ENCODE results near the gene SLC36A2. TPM values are rescaled to one million over a fixed set of nuclear protein-coding genes. Genes with fewer than 3 reads are reported as not detected.

Gene SLC36A2
- total and polyA plus RNA-seq, 4 donors, result not detected

DNA sequence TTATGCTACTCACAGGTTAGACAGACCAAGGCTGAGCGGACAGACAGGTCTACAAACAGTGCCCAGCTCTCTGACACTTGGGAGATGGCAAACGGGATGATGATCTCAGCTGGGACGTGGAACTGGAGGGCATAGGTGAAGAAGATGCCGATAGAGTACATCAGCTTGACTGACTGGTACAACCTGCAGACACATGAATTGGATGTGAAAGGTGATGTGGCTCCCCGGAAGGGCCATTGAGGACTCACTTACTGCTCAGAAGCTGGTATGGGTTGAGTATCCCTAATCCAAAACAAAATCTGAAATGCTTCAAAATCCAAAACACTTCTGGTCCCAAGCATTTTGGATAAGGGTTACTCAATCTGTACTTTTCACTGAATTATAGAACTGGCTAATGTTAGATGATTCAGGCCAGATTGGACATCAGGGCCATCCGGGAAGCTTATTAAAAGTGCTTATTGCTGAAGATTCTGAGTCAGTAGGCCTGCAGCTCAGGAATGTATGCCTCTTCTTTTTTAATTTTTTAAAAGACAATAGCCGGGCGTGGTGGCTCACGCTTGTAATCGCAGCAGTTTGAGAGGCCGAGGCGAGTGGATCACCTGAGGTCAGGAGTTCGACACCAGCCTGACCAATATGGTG lies 66.2 kb downstream of the SLC36A2 start:
- TF ChIP-seq, protein P1, sequence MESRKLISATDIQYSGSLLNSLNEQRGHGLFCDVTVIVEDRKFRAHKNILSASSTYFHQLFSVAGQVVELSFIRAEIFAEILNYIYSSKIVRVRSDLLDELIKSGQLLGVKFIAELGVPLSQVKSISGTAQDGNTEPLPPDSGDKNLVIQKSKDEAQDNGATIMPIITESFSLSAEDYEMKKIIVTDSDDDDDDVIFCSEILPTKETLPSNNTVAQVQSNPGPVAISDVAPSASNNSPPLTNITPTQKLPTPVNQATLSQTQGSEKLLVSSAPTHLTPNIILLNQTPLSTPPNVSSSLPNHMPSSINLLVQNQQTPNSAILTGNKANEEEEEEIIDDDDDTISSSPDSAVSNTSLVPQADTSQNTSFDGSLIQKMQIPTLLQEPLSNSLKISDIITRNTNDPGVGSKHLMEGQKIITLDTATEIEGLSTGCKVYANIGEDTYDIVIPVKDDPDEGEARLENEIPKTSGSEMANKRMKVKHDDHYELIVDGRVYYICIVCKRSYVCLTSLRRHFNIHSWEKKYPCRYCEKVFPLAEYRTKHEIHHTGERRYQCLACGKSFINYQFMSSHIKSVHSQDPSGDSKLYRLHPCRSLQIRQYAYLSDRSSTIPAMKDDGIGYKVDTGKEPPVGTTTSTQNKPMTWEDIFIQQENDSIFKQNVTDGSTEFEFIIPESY (IDR thresholded peaks at IDR 0.05), result no peak
- TF ChIP-seq, protein P2, sequence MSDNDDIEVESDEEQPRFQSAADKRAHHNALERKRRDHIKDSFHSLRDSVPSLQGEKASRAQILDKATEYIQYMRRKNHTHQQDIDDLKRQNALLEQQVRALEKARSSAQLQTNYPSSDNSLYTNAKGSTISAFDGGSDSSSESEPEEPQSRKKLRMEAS (IDR thresholded peaks at IDR 0.05), result no peak
- TF ChIP-seq, protein P3, sequence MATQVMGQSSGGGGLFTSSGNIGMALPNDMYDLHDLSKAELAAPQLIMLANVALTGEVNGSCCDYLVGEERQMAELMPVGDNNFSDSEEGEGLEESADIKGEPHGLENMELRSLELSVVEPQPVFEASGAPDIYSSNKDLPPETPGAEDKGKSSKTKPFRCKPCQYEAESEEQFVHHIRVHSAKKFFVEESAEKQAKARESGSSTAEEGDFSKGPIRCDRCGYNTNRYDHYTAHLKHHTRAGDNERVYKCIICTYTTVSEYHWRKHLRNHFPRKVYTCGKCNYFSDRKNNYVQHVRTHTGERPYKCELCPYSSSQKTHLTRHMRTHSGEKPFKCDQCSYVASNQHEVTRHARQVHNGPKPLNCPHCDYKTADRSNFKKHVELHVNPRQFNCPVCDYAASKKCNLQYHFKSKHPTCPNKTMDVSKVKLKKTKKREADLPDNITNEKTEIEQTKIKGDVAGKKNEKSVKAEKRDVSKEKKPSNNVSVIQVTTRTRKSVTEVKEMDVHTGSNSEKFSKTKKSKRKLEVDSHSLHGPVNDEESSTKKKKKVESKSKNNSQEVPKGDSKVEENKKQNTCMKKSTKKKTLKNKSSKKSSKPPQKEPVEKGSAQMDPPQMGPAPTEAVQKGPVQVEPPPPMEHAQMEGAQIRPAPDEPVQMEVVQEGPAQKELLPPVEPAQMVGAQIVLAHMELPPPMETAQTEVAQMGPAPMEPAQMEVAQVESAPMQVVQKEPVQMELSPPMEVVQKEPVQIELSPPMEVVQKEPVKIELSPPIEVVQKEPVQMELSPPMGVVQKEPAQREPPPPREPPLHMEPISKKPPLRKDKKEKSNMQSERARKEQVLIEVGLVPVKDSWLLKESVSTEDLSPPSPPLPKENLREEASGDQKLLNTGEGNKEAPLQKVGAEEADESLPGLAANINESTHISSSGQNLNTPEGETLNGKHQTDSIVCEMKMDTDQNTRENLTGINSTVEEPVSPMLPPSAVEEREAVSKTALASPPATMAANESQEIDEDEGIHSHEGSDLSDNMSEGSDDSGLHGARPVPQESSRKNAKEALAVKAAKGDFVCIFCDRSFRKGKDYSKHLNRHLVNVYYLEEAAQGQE (IDR thresholded peaks at IDR 0.05), result no peak
- no peak for TF ChIP-seq GABPA (IDR thresholded peaks at IDR 0.05 in 1 of 2, conservative IDR thresholded peaks at IDR 0.05 in 1 of 2)
- TF ChIP-seq, protein P4, sequence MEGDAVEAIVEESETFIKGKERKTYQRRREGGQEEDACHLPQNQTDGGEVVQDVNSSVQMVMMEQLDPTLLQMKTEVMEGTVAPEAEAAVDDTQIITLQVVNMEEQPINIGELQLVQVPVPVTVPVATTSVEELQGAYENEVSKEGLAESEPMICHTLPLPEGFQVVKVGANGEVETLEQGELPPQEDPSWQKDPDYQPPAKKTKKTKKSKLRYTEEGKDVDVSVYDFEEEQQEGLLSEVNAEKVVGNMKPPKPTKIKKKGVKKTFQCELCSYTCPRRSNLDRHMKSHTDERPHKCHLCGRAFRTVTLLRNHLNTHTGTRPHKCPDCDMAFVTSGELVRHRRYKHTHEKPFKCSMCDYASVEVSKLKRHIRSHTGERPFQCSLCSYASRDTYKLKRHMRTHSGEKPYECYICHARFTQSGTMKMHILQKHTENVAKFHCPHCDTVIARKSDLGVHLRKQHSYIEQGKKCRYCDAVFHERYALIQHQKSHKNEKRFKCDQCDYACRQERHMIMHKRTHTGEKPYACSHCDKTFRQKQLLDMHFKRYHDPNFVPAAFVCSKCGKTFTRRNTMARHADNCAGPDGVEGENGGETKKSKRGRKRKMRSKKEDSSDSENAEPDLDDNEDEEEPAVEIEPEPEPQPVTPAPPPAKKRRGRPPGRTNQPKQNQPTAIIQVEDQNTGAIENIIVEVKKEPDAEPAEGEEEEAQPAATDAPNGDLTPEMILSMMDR (IDR thresholded peaks at IDR 0.05; ENCODE audit: low read depth, low read length, missing input control), result no peak
- TF ChIP-seq SP1 (IDR thresholded peaks at IDR 0.05), result no peak
- no peak for TF ChIP-seq TAF1 (conservative IDR thresholded peaks at IDR 0.05)
- no peak for TF ChIP-seq RAD21 (IDR thresholded peaks at IDR 0.05)
- TF ChIP-seq EGR1 (IDR thresholded peaks at IDR 0.05; ENCODE audit: low read depth in 2 of 2), result no peak
- TF ChIP-seq YY1 (IDR thresholded peaks at IDR 0.05), result no peak
- 95% methylated on average over 13 of the region's 13 CpGs for WGBS
- no peak overlapping the region for H3K9ac ChIP-seq (ENCODE audit: low read depth in 1 of 2, low read length in 2 of 2)

DNA sequence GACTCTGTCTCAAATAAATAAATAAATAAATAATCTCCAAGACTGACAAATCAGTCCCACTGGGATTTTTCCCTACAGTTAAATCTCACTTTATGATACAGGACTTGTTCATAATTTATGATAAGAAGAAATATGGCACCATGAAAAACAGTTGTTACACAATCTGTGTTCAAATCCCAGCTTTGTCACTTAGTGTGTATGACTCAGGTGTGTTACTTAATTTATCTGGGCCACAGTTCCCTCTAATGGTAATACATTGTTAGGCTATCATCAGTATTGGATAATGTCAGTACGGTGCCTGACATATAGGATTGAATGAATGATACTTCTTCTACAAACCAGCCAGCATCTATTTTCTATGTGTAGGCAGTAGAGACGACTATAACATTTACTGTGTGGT lies 66.9 kb downstream of the SLC36A2 start:
- no peaks in the 10 kb centered on the region for H3K9me3 ChIP-seq (ENCODE audit: control insufficient read depth in 4 of 4, low read length in 3 of 4)
- 91% methylated on average over 2 of the region's 2 CpGs for WGBS
- H3K4me1 ChIP-seq (ENCODE audit: control insufficient read depth in 4 of 4, insufficient read depth in 4 of 4, low read length in 3 of 4), result no peaks in the 10 kb centered on the region
- H3K27me3 ChIP-seq (ENCODE audit: control insufficient read depth in 4 of 4, insufficient read depth in 4 of 4, low read length in 3 of 4), result no peaks in the 10 kb centered on the region
- H3K9ac ChIP-seq (ENCODE audit: low read depth in 1 of 2, low read length in 2 of 2), result no peak overlapping the region
- TF ChIP-seq EGR1 (IDR thresholded peaks at IDR 0.05; ENCODE audit: low read depth in 2 of 2), result no peak
- TF ChIP-seq RAD21 (IDR thresholded peaks at IDR 0.05), result no peak
- no peak for TF ChIP-seq RXRA (IDR thresholded peaks at IDR 0.05)
- TF ChIP-seq GABPA (IDR thresholded peaks at IDR 0.05 in 1 of 2, conservative IDR thresholded peaks at IDR 0.05 in 1 of 2), result no peak
- no peak for TF ChIP-seq JUND (IDR thresholded peaks at IDR 0.05)
- DNase-seq (ENCODE audit: low spot score), result no peak
- no peak overlapping the region for H3K27ac ChIP-seq (ENCODE audit: low read depth in 1 of 2, low read length in 2 of 2)
- H3K4me3 ChIP-seq (ENCODE audit: low read depth in 1 of 3, low read length in 3 of 3), result no peak overlapping the region
- H3K36me3 ChIP-seq (ENCODE audit: control insufficient read depth in 4 of 4, insufficient read depth in 3 of 4, low read depth in 1 of 4, low read length in 3 of 4), result no peaks in the 10 kb centered on the region

More for the DNA sequence above, 66.2 kb downstream of the SLC36A2 start:
- no peaks in the 10 kb centered on the region for H3K9me3 ChIP-seq (ENCODE audit: control insufficient read depth in 4 of 4, low read length in 3 of 4)
- no peak overlapping the region for H3K4me3 ChIP-seq (ENCODE audit: low read depth in 1 of 3, low read length in 3 of 3)
- no peak overlapping the region for H3K27ac ChIP-seq (ENCODE audit: low read depth in 1 of 2, low read length in 2 of 2)
- DNase-seq (ENCODE audit: low spot score), result no peak
- H3K27me3 ChIP-seq (ENCODE audit: control insufficient read depth in 4 of 4, insufficient read depth in 4 of 4, low read length in 3 of 4), result no peaks in the 10 kb centered on the region
- H3K4me1 ChIP-seq (ENCODE audit: control insufficient read depth in 4 of 4, insufficient read depth in 4 of 4, low read length in 3 of 4), result no peaks in the 10 kb centered on the region
- no peaks in the 10 kb centered on the region for H3K36me3 ChIP-seq (ENCODE audit: control insufficient read depth in 4 of 4, insufficient read depth in 3 of 4, low read depth in 1 of 4, low read length in 3 of 4)
